HEK293T (cell line): ENCODE results near the gene RXFP4.
A peak's percentile ranks its signal among the peaks of the same experiment; 100 is the strongest.

Source experiments
- CTCF ChIA-PET: fragments of 350-600 bp; formaldehyde crosslinking; extraction: SDS; loops from one replicate; lab custom pipeline; 2021; ENCODE audit warnings: antibody characterized with exemption, inconsistent platforms; lab: Yijun Ruan, JAX
- POLR2A ChIA-PET: fragments of 350-600 bp; formaldehyde crosslinking; extraction: SDS; loops from one replicate; lab custom pipeline; 2020; ENCODE audit warnings: antibody characterized with exemption, inconsistent platforms; lab: Yijun Ruan, JAX
- DNase-seq: peaks from one replicate; pipeline ENCODE4 v3.0.0; 2012; ENCODE audit warnings: mixed read lengths; ENCODE audit errors: extremely low spot score
- ARNT ChIP-seq: fragments of 450-650 bp; IDR thresholded peaks from 2 replicates; pipeline ENCODE4 v1.6.1; 2017; ENCODE audit warnings: mild to moderate bottlenecking
- BHLHE40 ChIP-seq: fragments of 450-650 bp; IDR thresholded peaks from 2 replicates; pipeline ENCODE4 v1.6.1; 2016; ENCODE audit warnings: mild to moderate bottlenecking, moderate library complexity, borderline replicate concordance
- CTBP1 ChIP-seq: fragments of 450-650 bp; IDR thresholded peaks from 2 replicates; pipeline ENCODE4 v1.6.1; 2016; ENCODE audit warnings: borderline replicate concordance
- ELF4 ChIP-seq: fragments of 450-650 bp; IDR thresholded peaks from 2 replicates; pipeline ENCODE4 v1.6.1; 2017; ENCODE audit warnings: antibody characterized with exemption
- FOXA1 ChIP-seq: fragments of 450-650 bp; IDR thresholded peaks from 2 replicates; pipeline ENCODE4 v1.6.1; 2016; ENCODE audit warnings: mild to moderate bottlenecking
- FOXK2 ChIP-seq: fragments of 450-650 bp; IDR thresholded peaks from 2 replicates; pipeline ENCODE4 v1.6.1; 2016; ENCODE audit warnings: mild to moderate bottlenecking
- FOXM1 ChIP-seq: fragments of 450-650 bp; IDR thresholded peaks from 2 replicates; pipeline ENCODE4 v1.6.1; 2017; ENCODE audit warnings: mild to moderate bottlenecking, borderline replicate concordance
- HDGF ChIP-seq: fragments of 450-650 bp; IDR thresholded peaks from 2 replicates; pipeline ENCODE4 v1.6.1; 2017; ENCODE audit warnings: antibody characterized with exemption, borderline replicate concordance
- L3MBTL2 ChIP-seq: fragments of 450-650 bp; conservative IDR thresholded peaks from 2 replicates; pipeline ENCODE4 v1.6.1; 2016; ENCODE audit warnings: mild to moderate bottlenecking
- LEF1 ChIP-seq: fragments of 450-650 bp; IDR thresholded peaks from 2 replicates; pipeline ENCODE4 v1.6.1; 2017; ENCODE audit warnings: mild to moderate bottlenecking, borderline replicate concordance
- NFRKB ChIP-seq: fragments of 450-650 bp; IDR thresholded peaks from 2 replicates; pipeline ENCODE4 v1.6.1; 2016; ENCODE audit warnings: mild to moderate bottlenecking, moderate library complexity
- SP1 ChIP-seq: fragments of 450-650 bp; IDR thresholded peaks from 2 replicates; pipeline ENCODE4 v1.6.1; 2017
- SUZ12 ChIP-seq: fragments of 450-650 bp; IDR thresholded peaks from 2 replicates; pipeline ENCODE4 v1.6.1; 2016; ENCODE audit warnings: mild to moderate bottlenecking
- TARDBP ChIP-seq: fragments of 450-650 bp; IDR thresholded peaks from 2 replicates; pipeline ENCODE4 v1.6.1; 2016
- ZNF384 ChIP-seq: fragments of 450-650 bp; IDR thresholded peaks from 2 replicates; pipeline ENCODE4 v1.6.1; 2016
- TF ChIP-seq, protein P1 (sequence below): fragments of 450-650 bp; IDR thresholded peaks from 2 replicates; pipeline ENCODE4 v1.6.1; 2016

RXFP4 gene

DNA sequence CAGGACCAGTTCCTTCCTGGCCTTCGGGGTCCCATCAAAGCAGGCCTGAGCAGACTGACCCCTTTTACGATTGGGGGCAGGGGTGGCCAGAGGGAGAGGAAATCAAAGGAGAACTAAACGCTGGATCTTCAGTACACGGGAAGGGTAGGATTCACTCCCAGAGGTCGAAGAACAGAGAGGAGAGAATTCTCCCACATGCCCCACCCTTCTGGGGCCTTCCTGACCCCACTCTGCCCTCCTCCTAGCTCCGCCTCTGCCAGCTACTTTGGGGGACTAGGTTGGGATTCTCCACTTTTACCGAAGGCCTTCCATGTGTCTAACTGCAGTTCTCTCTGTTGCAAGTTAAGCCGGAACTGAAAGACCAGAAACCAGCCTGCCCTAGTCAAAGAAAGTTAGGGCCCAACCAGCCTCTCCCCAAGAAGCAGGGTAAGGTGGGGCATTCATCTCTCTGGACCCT, 37.6 kb downstream of the RXFP4 start:
- ChIA-PET CTCF (interaction anchor here (0.7 to 4.1 kb wide), 9 partner anchors 11 to 713 kb away, joined by 3 to 39 read pairs (median 7); no protein-coding TSS in a partner anchor), POLR2A (interaction anchor here (0.9 to 7.1 kb wide), 13 partner anchors 9 to 128 kb away, joined by 3 to 79 read pairs (median 4); partner anchors contain the start of genes KHDC4, MEX3A, RXFP4 and SYT11)
- no peak for DNase-seq
- TF ChIP-seq SUZ12, result no peak
- peak; percentile 40; the same call in 1 of the 2 replicates for TF ChIP-seq HDGF
- TF ChIP-seq FOXM1, result no peak

DNA sequence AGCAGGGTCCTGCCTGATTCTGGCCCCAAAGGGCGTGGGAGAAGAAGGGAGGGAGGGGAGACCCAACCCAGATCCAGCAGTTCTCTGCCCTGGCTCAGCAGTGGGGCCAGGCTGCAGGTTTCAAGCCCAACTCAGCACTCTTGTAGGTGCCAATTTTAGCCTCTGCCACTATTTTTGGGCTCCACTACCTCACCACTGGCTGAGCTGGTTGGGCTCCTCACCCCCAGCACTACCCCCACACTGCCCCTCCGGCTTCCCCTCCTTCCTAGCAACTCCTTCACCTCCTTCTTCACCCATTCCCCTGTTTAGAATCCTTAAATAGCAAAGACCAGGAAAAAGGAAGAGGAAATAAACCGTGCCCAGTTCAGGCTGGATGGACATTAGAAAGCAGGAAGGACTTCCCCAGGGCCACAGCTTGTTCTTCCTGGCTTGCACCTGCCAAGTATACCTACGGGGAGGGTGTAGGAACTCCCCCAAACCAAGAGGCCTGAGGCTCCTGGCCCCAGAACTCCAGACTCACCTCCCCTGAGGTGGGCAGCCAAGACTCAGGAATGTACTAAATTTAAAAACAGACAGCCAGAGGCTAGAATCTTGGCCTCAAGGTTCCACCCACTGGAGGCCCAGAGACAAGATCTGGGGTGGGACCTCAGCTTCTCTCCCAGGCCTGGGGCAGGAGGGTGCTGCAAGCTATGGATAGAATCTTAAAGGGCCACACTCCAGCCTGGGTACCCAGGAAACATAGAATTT, 38.3 kb downstream of the RXFP4 start:
- CTCF ChIA-PET, result interaction anchor here (1.5 to 4.1 kb wide), 3 partner anchors 10 to 42 kb away, joined by 7 to 39 read pairs (median 8); no protein-coding TSS in a partner anchor
- DNase-seq, result no peak
- TF ChIP-seq SUZ12 (no peak), L3MBTL2 (no peak), ARNT (no peak), BHLHE40 (no peak)
- POLR2A ChIA-PET, result interaction anchor here (1.2 to 7.1 kb wide), 4 partner anchors 10 to 73 kb away, joined by 5 to 79 read pairs (median 9); partner anchors contain the start of gene KHDC4

- ChIA-PET POLR2A (interaction anchor here (0.6 to 4.4 kb wide), 3 partner anchors 11 to 48 kb away, joined by 3 to 53 read pairs (median 5); partner anchors contain the start of gene KHDC4), CTCF (interaction anchor here (1.0 to 1.9 kb wide), 3 partner anchors 8 to 85 kb away, joined by 4 to 6 read pairs (median 5); no protein-coding TSS in a partner anchor)
- DNase-seq, result no peak
- no peak for TF ChIP-seq HDGF
- TF ChIP-seq FOXA1, result no peak
- no peak for TF ChIP-seq NFRKB
- TF ChIP-seq ZNF384, result no peak
- TF ChIP-seq TARDBP, result no peak
- TF ChIP-seq L3MBTL2, result no peak
- TF ChIP-seq BHLHE40, result no peak
- no peak for TF ChIP-seq LEF1
- no peak for TF ChIP-seq ELF4
- no peak for TF ChIP-seq SUZ12
- no peak for TF ChIP-seq ARNT
- TF ChIP-seq, protein P1, sequence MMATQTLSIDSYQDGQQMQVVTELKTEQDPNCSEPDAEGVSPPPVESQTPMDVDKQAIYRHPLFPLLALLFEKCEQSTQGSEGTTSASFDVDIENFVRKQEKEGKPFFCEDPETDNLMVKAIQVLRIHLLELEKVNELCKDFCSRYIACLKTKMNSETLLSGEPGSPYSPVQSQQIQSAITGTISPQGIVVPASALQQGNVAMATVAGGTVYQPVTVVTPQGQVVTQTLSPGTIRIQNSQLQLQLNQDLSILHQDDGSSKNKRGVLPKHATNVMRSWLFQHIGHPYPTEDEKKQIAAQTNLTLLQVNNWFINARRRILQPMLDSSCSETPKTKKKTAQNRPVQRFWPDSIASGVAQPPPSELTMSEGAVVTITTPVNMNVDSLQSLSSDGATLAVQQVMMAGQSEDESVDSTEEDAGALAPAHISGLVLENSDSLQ, result no peak
- TF ChIP-seq SP1, result no peak
- no peak for TF ChIP-seq FOXM1
These were observed 40.0 kb downstream of the RXFP4 start for GRCh38 chr1:155981266-155982088.

GRCh38 chr1:155982106-155982505, 40.7 kb downstream of the RXFP4 start:
- DNase-seq, result no peak
- CTCF ChIA-PET, result interaction anchor here (1.4 to 2.1 kb wide), 3 partner anchors 20 to 84 kb away, joined by 3 to 14 read pairs (median 6); no protein-coding TSS in a partner anchor
- POLR2A ChIA-PET, result interaction anchor here (1.4 to 4.4 kb wide), 3 partner anchors 12 to 48 kb away, joined by 5 to 53 read pairs (median 8); partner anchors contain the start of gene KHDC4
- TF ChIP-seq NFRKB, result no peak
- no peak for TF ChIP-seq CTBP1
- no peak for TF ChIP-seq L3MBTL2
- no peak for TF ChIP-seq TARDBP
- TF ChIP-seq FOXA1, result no peak
- TF ChIP-seq, protein P1, result no peak
- no peak for TF ChIP-seq ARNT
- TF ChIP-seq SUZ12, result no peak

DNA sequence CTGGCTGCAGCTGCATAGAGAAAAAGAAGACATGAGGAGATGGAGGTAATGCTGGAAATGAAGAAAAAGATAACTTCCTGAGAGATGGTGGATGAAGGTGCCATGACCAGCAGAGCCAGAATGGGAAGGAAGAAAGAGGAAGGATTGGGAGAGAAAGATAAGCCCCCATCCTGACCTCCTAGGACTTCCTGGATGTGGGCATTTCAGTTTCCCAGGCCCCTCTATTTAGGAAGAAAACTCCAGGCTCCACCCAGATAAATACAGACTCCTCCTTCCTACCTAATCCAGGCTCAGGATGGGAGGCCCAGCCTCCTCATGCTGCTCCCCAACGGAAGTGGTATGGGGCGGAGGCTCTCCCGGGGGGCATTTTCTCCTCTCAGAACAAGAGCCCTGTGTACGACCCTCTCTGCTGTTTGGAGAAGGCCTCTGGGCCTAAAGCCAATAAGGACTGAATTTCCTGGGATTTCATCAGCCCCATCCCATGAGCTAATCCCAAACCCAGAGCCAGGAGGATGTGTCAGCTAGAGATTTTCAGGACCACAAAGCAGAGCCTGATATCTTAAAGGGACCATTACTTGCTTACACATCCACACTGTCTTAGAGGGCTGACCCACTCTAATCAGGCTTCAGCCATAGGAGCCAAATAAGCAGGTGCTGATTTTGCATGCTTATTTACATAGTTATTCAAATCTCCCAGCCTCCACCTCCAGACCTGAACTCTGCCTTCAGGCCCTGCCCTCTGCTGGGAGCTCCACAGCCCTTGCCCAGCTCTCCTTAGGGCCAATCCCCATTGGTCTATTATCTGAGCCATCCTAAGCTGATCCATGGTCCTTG, 42.0 kb downstream of the RXFP4 start:
- DNase-seq, result no peak
- ChIA-PET CTCF (interaction anchor here (0.7 to 2.1 kb wide), 6 partner anchors 9 to 66 kb away, joined by 3 to 14 read pairs (median 3); no protein-coding TSS in a partner anchor), POLR2A (interaction anchor here (1.0 to 4.4 kb wide), 10 partner anchors 8 to 123 kb away, joined by 3 to 53 read pairs (median 6); partner anchors contain the start of gene KHDC4)
- TF ChIP-seq, protein P1, result no peak
- TF ChIP-seq ELF4 (no peak), L3MBTL2 (no peak), SUZ12 (no peak), FOXM1 (no peak), ZNF384 (no peak), TARDBP (no peak), BHLHE40 (no peak), LEF1 (no peak), HDGF (no peak), ARNT (no peak), NFRKB (no peak), FOXK2 (no peak)
